Prostate gland (tissue), 2 donors: ENCODE measurements around the gene PCNT. TPM values are rescaled to one million over a fixed set of nuclear protein-coding genes. Genes with fewer than 3 reads are reported as not detected.

ENCODE experiments used
- DNase-seq: peaks from one replicate; pipeline ENCODE4 v3.0.0-alpha.2; 2019; ENCODE audit warnings: low spot score
- H3K27ac ChIP-seq, 2 donors: fragments of 200-600 bp; sonication (generic); 2 replicates each; pipeline ENCODE4 v1.5.1; 2017 to 2019
- H3K27me3 ChIP-seq: fragments of 200-600 bp; sonication (generic); replicated peaks from 2 replicates; pipeline ENCODE4 v1.5.1; 2019; ENCODE audit not compliant: insufficient read depth
- H3K36me3 ChIP-seq, 2 donors: fragments of 200-600 bp; sonication (generic); 1 replicate in 1 of 2; 2 replicates in 1 of 2; pipeline versions ENCODE4 v1.5.1 to v1.8.1; 2017 to 2019
- H3K4me1 ChIP-seq: fragments of 200-600 bp; sonication (generic); replicated peaks from 2 replicates; pipeline ENCODE4 v1.5.1; 2019
- H3K4me3 ChIP-seq, 2 donors: fragments of 200-600 bp; sonication (generic); 2 replicates each; pipeline ENCODE4 v1.5.1; 2017 to 2019
- H3K9me3 ChIP-seq: fragments of 200-600 bp; sonication (generic); 2 replicates; pipeline ENCODE4 v1.5.1; 2017
- CTCF ChIP-seq, 4 experiments: fragments of 200-600 bp in 2 of 4; fragments of 450-650 bp in 2 of 4; sonication (generic) in 2 of 4; IDR thresholded peaks; 1 replicate in 3 of 4; 2 replicates in 1 of 4; pipeline ENCODE4 v1.5.1; 2016 to 2019; ENCODE audit warnings: antibody characterized with exemption in 4 of 4, mild to moderate bottlenecking in 2 of 4, moderate library complexity in 2 of 4
- POLR2A ChIP-seq: fragments of 450-650 bp; IDR thresholded peaks from one replicate; pipeline ENCODE4 v1.6.1; 2016; ENCODE audit warnings: antibody characterized with exemption, mild to moderate bottlenecking
- POLR2AphosphoS5 ChIP-seq: sonication (generic); formaldehyde crosslinking; IDR thresholded peaks from one replicate; pipeline ENCODE4 v1.6.1; 2017; ENCODE audit warnings: antibody characterized with exemption
- WGBS: methylation state at CpG from one replicate; pipeline ENCODE4 v1.1.5; 2018; 5-methylcytosine and 5-hydroxymethylcytosine counted together
- intact Hi-C: fragments of 100-400 bp; cut with DNase I; formaldehyde crosslinking; loops from one replicate; pipeline ENCODE4 v1.14.2; 2022
- total RNA-seq, 2 donors: library from RNA; depleted of rRNA; stranded (reverse); fragments of >200 nt; gene quantifications; one replicate each; pipeline ENCODE4 v1.1.0, GENCODE V29; 2016

Gene PCNT
- total RNA-seq, 2 donors from 2014 or later = 33.8 to 70.9 TPM

- Histone ChIP-seq H3K9me3 (no peaks in the 10 kb centered on the region), H3K36me3 (no peaks in the 10 kb centered on the region), H3K27ac (no peak overlapping the region), H3K4me1 (no peaks in the 10 kb centered on the region), H3K4me3 (no peak overlapping the region), H3K27me3 (no peaks in the 10 kb centered on the region)
- intact Hi-C loops = no loop called here
- TF ChIP-seq CTCF (IDR thresholded peaks at IDR 0.05) (no peak), POLR2A (no peak), POLR2AphosphoS5 (no peak)
- no peak for DNase-seq
- 96% methylated on average over 14 of the region's 14 CpGs for WGBS
These were observed 7.1 kb upstream of the PCNT start for GRCh38 chr21:46316708-46317324.

- H3K36me3 ChIP-seq = no peaks in the 10 kb centered on the region
- TF ChIP-seq POLR2AphosphoS5 (peak; percentile 22), POLR2A (no peak)
- DNase-seq = no peak
- no peaks in the 10 kb centered on the region for H3K9me3 ChIP-seq
- intact Hi-C loops = no loop called here
- H3K4me1 ChIP-seq = peaks cover 9% of the 10 kb centered on the region
- 61% methylated on average over 20 of the region's 20 CpGs for WGBS
- no peak overlapping the region for H3K27ac ChIP-seq
- H3K4me3 ChIP-seq = no peak overlapping the region
- H3K27me3 ChIP-seq = no peaks in the 10 kb centered on the region
These were observed 6.1 kb upstream of the PCNT start for GRCh38 chr21:46317710-46318463.

GRCh38 chr21:46318464-46318845 is 5.5 kb upstream of the PCNT start:
- H3K4me1 ChIP-seq = peaks cover 12% of the 10 kb centered on the region
- WGBS = 87% methylated on average over 4 of the region's 4 CpGs
- intact Hi-C loops = no loop called here

GRCh38 chr21:46319186-46319585 is 4.8 kb upstream of the PCNT start:
- TF ChIP-seq CTCF (IDR thresholded peaks at IDR 0.05) (no peak), POLR2A (no peak), POLR2AphosphoS5 (no peak)
- Histone ChIP-seq H3K4me1 (peaks cover 12% of the 10 kb centered on the region), H3K4me3 (no peak overlapping the region), H3K36me3 (no peaks in the 10 kb centered on the region), H3K27me3 (no peaks in the 10 kb centered on the region), H3K27ac (no peak overlapping the region), H3K9me3 (no peaks in the 10 kb centered on the region)
- DNase-seq = no peak
- WGBS = 92% methylated on average over 7 of the region's 7 CpGs
- intact Hi-C loops = no loop called here

More at GRCh38 chr21:46318464-46318845, 5.5 kb upstream of the PCNT start:
- Histone ChIP-seq H3K27ac (no peak overlapping the region), H3K27me3 (no peaks in the 10 kb centered on the region), H3K9me3 (no peaks in the 10 kb centered on the region), H3K4me3 (no peak overlapping the region), H3K36me3 (no peaks in the 10 kb centered on the region)
- DNase-seq = no peak
- TF ChIP-seq POLR2AphosphoS5 = no peak
- TF ChIP-seq CTCF (IDR thresholded peaks at IDR 0.05) = no peak
- no peak for TF ChIP-seq POLR2A

GRCh38 chr21:46320331-46320801 is 3.6 kb upstream of the PCNT start:
- Histone ChIP-seq H3K4me1 (peaks cover 12% of the 10 kb centered on the region), H3K4me3 (no peak overlapping the region), H3K9me3 (no peaks in the 10 kb centered on the region), H3K27ac (no peak overlapping the region), H3K27me3 (no peaks in the 10 kb centered on the region), H3K36me3 (no peaks in the 10 kb centered on the region)
- no peak for DNase-seq
- WGBS = 60% methylated on average over 4 of the region's 4 CpGs
- intact Hi-C loops = loop anchor here (5.0 to 10.0 kb wide), 3 partner anchors 33 to 346 kb away; partner anchors contain the start of genes FTCD, MCM3AP and YBEY
- TF ChIP-seq POLR2A (no peak), CTCF (IDR thresholded peaks at IDR 0.05) (no peak), POLR2AphosphoS5 (no peak)
